Neutrophil (primary cell): ENCODE data around the gene PROS1.

Experiments
- H3K27ac ChIP-seq: fragments of 200-600 bp; sonication (generic); 2 replicates; pipeline ENCODE4 v1.5.1; 2016; ENCODE audit warnings: mild to moderate bottlenecking, moderate library complexity
- H3K27me3 ChIP-seq: fragments of 200-600 bp; sonication (generic); 2 replicates; pipeline ENCODE4 v1.6.0; 2016; ENCODE audit warnings: mild to moderate bottlenecking
- H3K36me3 ChIP-seq: fragments of 200-600 bp; sonication (generic); 2 replicates; pipeline ENCODE4 v1.5.1; 2017
- H3K4me1 ChIP-seq, 2 experiments: fragments of 200-600 bp in 1 of 2; sonication (generic) in 1 of 2; 1 replicate in 1 of 2; 2 replicates in 1 of 2; pipeline versions ENCODE4 v1.5.1 to v1.6.1; 2013 to 2016; ENCODE audit warnings: low read depth in 1 of 2, low read length in 1 of 2, mild to moderate bottlenecking in 1 of 2, moderate library complexity in 1 of 2; ENCODE audit not compliant: control insufficient read depth in 1 of 2, insufficient read depth in 1 of 2
- H3K4me3 ChIP-seq, 2 experiments: fragments of 200-600 bp in 1 of 2; sonication (generic) in 1 of 2; 1 replicate in 1 of 2; 2 replicates in 1 of 2; pipeline ENCODE4 v1.5.1; 2013 to 2016; ENCODE audit warnings: low read depth in 1 of 2, low read length in 1 of 2, mild to moderate bottlenecking in 1 of 2, moderate library complexity in 1 of 2
- H3K9me3 ChIP-seq: fragments of 200-600 bp; sonication (generic); 2 replicates; pipeline ENCODE4 v1.5.1; 2016
- TF ChIP-seq, protein P1 (sequence below): fragments of 200-600 bp; sonication (generic); IDR thresholded peaks from 2 replicates; pipeline ENCODE4 v1.5.1; 2016; ENCODE audit warnings: antibody characterized with exemption

PROS1 gene

DNA sequence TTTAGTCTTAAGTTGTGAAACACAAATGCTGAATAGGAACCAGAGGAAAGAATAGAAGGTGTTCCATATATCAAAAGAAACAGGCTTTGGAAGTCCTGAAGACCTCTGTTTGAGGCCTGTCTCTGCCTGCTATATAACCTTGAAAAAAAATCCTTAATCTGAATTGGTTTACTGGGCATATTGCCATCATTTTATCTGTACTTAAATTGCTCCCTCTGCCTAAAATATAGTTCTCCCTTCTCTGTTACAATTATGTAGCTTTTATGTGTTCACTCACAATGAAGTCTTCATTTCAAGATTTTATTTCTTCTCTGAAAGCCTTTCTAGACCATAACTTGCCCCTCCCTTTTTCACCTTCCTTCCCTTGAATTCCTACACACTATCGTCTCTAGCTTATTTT lies 27.5 kb upstream of the PROS1 start:
- H3K4me3 ChIP-seq, result no peak overlapping the region
- TF ChIP-seq, protein P1, sequence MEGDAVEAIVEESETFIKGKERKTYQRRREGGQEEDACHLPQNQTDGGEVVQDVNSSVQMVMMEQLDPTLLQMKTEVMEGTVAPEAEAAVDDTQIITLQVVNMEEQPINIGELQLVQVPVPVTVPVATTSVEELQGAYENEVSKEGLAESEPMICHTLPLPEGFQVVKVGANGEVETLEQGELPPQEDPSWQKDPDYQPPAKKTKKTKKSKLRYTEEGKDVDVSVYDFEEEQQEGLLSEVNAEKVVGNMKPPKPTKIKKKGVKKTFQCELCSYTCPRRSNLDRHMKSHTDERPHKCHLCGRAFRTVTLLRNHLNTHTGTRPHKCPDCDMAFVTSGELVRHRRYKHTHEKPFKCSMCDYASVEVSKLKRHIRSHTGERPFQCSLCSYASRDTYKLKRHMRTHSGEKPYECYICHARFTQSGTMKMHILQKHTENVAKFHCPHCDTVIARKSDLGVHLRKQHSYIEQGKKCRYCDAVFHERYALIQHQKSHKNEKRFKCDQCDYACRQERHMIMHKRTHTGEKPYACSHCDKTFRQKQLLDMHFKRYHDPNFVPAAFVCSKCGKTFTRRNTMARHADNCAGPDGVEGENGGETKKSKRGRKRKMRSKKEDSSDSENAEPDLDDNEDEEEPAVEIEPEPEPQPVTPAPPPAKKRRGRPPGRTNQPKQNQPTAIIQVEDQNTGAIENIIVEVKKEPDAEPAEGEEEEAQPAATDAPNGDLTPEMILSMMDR, result no peak
- peaks cover 0 to 4% of the 10 kb centered on the region in 2 experiments for H3K4me1 ChIP-seq
- H3K9me3 ChIP-seq, result no peaks in the 10 kb centered on the region
- H3K36me3 ChIP-seq, result no peaks in the 10 kb centered on the region
- H3K27ac ChIP-seq, result no peak overlapping the region
- no peaks in the 10 kb centered on the region for H3K27me3 ChIP-seq

DNA sequence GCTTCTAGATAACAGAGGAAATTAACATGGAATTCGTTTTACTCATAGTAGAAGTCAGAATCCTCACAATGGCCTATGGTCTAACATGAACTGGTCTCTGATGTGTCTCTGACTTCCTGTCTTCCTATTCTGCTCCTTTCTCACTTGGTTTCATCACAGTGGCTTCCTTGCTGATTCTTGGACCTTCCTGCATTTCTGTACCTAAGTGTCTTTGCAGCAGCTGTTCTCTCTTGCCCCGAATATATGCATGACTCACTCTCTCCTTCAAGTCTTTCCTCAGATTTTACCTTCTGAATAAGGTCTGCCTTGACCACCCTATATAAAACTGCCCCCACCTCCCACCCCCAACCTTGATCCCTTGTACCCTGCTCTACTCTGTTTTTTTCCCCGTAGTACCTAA lies 20.4 kb upstream of the PROS1 start:
- no peak overlapping the region for H3K27ac ChIP-seq
- TF ChIP-seq, protein P1, result no peak
- H3K4me3 ChIP-seq, result no peak overlapping the region

DNA sequence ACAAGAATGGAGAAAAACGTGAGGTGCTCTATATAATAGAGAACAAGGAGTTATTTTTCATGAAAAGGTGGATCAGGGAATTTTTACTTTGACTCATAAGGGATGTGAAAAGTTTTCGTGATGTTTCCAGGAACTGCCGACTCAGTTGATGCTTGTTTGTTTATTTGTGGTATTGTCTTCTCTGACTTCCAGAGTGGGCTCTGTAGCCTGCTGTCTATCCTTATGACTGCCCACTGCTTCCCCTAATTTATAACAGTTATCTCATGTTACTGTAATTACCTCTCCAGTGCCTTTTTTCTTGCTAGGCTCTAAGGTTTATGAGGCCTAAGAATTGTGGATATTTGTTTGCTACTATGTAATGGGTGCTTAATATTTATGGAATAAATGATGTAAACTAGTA lies 18.5 kb upstream of the PROS1 start:
- no peaks in the 10 kb centered on the region for H3K36me3 ChIP-seq
- H3K4me3 ChIP-seq, result no peak overlapping the region
- no peaks in the 10 kb centered on the region for H3K27me3 ChIP-seq
- H3K4me1 ChIP-seq, result no peaks in the 10 kb centered on the region
- no peaks in the 10 kb centered on the region for H3K9me3 ChIP-seq
- H3K27ac ChIP-seq, result no peak overlapping the region
- TF ChIP-seq, protein P1, result no peak

More for the DNA sequence above, 20.4 kb upstream of the PROS1 start:
- Histone ChIP-seq H3K4me1 (no peaks in the 10 kb centered on the region), H3K36me3 (no peaks in the 10 kb centered on the region), H3K27me3 (no peaks in the 10 kb centered on the region), H3K9me3 (no peaks in the 10 kb centered on the region)

DNA sequence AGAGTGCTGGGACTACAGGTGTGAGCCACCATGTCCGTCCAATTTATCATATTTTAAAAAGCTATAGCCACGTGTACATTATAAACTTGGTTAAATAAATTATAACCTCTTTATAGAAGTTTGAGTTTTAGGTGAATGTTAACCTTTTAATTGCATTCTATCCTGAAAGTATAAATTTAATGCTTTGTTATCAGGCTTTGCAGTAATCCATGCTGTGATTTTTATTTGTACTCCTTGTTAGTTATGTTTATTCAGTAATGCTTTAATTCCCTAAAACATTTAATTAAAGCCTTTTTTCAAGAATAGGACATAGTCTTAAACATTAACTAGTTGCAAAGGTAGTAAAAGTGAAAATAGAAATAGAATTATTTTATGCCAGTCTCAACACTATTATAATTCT lies 17.9 kb upstream of the PROS1 start:
- H3K27me3 ChIP-seq, result no peaks in the 10 kb centered on the region
- H3K27ac ChIP-seq, result no peak overlapping the region
- no peaks in the 10 kb centered on the region for H3K36me3 ChIP-seq
- no peaks in the 10 kb centered on the region for H3K9me3 ChIP-seq
- TF ChIP-seq, protein P1, result no peak
- no peaks in the 10 kb centered on the region for H3K4me1 ChIP-seq
- no peak overlapping the region for H3K4me3 ChIP-seq

DNA sequence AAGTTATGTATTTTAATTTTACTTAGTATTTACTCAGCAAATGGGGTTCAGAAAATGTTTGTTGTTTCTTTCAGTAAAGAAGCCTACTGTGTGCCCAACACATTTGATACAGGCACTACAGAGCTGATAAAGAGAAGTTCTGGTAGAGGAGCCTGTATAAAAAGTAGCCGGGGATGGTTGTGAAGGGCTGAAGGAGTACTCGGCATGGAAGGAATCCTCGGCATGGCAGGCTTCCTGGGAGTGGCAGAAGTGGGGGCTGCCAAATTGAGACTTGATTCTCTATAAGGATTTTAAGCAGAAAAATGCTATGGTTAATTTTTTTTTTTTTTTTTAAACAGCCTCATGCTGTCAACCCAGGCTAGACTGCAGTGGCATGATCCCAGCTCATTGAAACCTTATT lies 15.5 kb upstream of the PROS1 start:
- H3K9me3 ChIP-seq, result no peaks in the 10 kb centered on the region
- no peak overlapping the region for H3K27ac ChIP-seq
- no peaks in the 10 kb centered on the region for H3K4me1 ChIP-seq
- H3K36me3 ChIP-seq, result no peaks in the 10 kb centered on the region
- H3K27me3 ChIP-seq, result no peaks in the 10 kb centered on the region
- TF ChIP-seq, protein P1, result no peak
- no peak overlapping the region for H3K4me3 ChIP-seq

DNA sequence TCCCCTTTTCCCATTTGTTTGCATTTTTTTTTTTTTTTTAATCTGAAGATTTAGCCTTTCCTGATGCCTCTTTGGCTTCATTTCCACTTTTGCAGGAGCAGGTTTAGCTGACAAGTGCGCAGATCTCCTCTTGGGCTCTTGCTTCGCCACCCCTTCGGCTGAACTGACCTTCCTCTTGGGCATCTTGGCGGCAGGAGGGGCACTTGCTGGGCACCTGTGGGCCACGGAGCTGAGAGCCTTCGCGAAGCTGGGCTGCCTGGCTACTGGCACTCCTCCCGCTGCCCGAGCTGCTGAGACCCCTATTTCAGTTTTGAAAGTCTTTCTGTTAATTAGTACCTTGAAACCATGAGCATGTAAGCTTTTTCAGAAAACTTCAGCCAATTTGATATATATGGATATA lies 15.1 kb upstream of the PROS1 start:
- no peak overlapping the region for H3K4me3 ChIP-seq
- no peaks in the 10 kb centered on the region for H3K4me1 ChIP-seq
- TF ChIP-seq, protein P1, result no peak
- H3K27ac ChIP-seq, result no peak overlapping the region
- H3K27me3 ChIP-seq, result no peaks in the 10 kb centered on the region
- H3K9me3 ChIP-seq, result no peaks in the 10 kb centered on the region
- no peaks in the 10 kb centered on the region for H3K36me3 ChIP-seq
